GM06990 (cell line): ENCODE data around the gene BICD1.

Experiments used
- DNase-seq: peaks from one replicate; pipeline ENCODE4 v3.0.0-alpha.2; 2011; ENCODE audit not compliant: insufficient read length; ENCODE audit errors: extremely low read depth
- H3K27me3 ChIP-seq: replicated peaks from 2 replicates; pipeline ENCODE4 v1.6.0; 2011; ENCODE audit warnings: low read length; ENCODE audit not compliant: control insufficient read depth, insufficient read depth
- H3K36me3 ChIP-seq: 2 replicates; pipeline ENCODE4 v1.5.1; 2011; ENCODE audit warnings: low read length; ENCODE audit not compliant: control insufficient read depth, insufficient read depth
- H3K4me3 ChIP-seq: replicated peaks from 2 replicates; pipeline ENCODE4 v1.5.1; 2011; ENCODE audit warnings: low read depth, mild to moderate bottlenecking, control low read depth, low read length
- TF ChIP-seq, protein P1 (sequence below): IDR thresholded peaks from 2 replicates; pipeline ENCODE4 v1.5.1; 2011; ENCODE audit warnings: low read length, control low read depth, mild to moderate bottlenecking, inconsistent platforms; ENCODE audit not compliant: insufficient read depth, poor library complexity, severe bottlenecking

The BICD1 gene

DNA sequence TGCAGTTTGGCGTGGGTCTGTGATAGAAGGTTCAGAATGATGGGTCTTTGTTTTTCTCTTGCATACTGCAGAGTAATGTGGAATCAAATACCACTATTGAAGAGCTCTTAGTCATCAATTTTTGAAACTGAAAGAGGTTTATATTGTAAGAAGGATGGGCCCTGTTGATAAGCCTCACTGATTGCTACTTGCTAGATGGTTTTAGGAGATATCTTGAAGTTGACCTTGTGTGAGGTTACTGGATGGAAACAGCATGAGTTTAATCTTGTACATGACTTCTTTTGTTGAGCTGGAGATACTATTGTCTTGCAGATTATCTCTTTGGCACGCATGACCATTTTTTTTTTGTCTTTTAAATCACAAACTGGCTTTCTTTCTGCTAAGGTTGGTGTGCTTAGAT lies 13.8 kb downstream of the BICD1 start:
- H3K36me3 ChIP-seq, result no peaks in the 10 kb centered on the region
- DNase-seq, result no peak
- TF ChIP-seq, protein P1, sequence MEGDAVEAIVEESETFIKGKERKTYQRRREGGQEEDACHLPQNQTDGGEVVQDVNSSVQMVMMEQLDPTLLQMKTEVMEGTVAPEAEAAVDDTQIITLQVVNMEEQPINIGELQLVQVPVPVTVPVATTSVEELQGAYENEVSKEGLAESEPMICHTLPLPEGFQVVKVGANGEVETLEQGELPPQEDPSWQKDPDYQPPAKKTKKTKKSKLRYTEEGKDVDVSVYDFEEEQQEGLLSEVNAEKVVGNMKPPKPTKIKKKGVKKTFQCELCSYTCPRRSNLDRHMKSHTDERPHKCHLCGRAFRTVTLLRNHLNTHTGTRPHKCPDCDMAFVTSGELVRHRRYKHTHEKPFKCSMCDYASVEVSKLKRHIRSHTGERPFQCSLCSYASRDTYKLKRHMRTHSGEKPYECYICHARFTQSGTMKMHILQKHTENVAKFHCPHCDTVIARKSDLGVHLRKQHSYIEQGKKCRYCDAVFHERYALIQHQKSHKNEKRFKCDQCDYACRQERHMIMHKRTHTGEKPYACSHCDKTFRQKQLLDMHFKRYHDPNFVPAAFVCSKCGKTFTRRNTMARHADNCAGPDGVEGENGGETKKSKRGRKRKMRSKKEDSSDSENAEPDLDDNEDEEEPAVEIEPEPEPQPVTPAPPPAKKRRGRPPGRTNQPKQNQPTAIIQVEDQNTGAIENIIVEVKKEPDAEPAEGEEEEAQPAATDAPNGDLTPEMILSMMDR, result no peak
- no peaks in the 10 kb centered on the region for H3K27me3 ChIP-seq
- no peak overlapping the region for H3K4me3 ChIP-seq

DNA sequence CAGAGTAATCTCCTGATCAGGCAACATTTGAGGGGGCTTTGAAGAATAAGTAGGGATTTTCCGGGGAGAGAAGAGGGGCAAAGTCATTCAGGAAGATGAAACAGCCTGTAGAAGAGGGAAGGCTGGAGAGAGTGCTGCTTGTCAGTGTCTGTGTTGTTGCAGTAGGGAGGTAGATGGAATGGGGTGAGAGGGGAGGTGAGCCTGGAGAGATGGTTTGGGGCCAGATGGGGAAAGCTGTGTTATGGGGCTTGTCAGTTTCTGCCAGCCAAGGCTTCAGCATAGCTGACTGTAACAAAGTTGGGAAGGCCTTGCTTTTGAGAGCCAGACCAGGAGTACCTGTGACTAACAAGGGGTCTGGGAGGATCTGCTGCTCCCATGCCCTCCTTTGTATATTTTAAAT lies 18.0 kb downstream of the BICD1 start:
- no peaks in the 10 kb centered on the region for H3K27me3 ChIP-seq
- no peak overlapping the region for H3K4me3 ChIP-seq
- no peaks in the 10 kb centered on the region for H3K36me3 ChIP-seq
- TF ChIP-seq, protein P1, result no peak
- DNase-seq, result no peak

DNA sequence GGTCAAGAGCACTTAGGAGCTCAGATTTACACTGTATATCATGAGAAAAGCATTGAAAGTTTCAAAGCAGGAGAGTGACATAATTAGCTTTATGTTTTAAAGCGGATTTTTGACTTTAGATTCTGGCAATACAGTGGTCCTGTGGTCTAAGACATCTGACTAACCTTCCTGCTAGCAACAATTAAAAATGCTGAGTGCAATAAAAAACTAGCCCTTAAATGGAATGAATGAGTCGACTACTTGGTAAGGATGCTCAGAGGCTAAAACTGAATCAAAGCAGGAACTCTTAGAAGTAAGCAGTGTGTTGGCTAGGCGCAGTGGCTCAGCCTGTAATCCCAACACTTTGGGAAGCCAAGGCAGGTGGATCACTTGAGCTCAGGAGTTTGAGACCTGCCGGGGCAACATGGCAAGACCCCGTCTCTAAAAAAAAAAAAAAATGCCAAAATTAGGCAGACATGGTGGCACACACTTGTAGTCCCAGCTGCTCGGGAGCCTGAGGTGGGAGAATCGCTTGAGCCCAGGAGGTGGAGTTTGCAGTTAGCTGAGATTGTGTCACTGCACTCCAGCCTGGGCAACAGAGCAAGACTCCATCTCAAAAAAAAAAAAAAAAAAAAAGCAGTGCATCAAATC lies 18.9 kb downstream of the BICD1 start:
- no peak for DNase-seq
- no peak overlapping the region for H3K4me3 ChIP-seq
- no peaks in the 10 kb centered on the region for H3K36me3 ChIP-seq
- no peaks in the 10 kb centered on the region for H3K27me3 ChIP-seq
- TF ChIP-seq, protein P1, result no peak

DNA sequence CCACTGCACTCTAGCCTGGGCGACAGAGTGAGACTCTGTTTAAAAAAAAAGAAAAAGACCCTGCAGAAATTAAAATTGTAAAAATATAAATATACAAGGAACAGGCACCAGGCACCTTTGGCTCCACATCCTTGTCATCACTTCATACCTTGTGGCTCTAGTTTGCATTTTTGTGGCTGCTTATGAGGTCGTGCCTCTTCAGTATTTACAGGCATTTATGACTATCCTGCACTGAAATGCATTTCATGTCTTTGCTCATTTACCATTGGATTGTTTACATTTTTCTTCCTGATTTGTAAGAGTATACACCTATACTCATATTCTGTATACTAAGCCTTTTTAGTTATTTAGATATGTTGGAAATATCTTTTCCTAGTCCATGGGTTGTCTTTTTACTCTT lies 20.1 kb downstream of the BICD1 start:
- H3K4me3 ChIP-seq, result no peak overlapping the region
- H3K36me3 ChIP-seq, result no peaks in the 10 kb centered on the region
- no peak for DNase-seq
- H3K27me3 ChIP-seq, result no peaks in the 10 kb centered on the region
- TF ChIP-seq, protein P1, result no peak

DNA sequence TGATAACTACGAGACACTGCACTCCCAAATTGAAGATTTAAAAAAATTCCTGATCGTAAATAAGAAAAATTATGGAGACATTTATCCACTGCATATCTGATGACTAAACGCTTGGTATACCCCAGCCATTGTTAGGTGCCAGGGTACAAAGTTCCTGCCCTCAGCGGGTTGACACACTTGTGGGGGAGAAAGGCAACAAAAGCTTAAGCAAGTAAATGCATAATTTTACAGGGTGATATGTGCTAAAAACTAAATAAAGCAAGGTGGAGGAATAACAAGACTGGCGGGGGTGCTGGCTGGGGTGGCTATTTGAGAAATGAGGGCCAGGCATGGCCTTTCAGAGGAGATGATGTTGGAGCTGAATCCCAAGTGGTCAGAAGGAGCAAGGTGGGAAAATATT lies 25.0 kb downstream of the BICD1 start:
- no peaks in the 10 kb centered on the region for H3K36me3 ChIP-seq
- no peak for DNase-seq
- TF ChIP-seq, protein P1, result no peak
- H3K27me3 ChIP-seq, result no peaks in the 10 kb centered on the region
- no peak overlapping the region for H3K4me3 ChIP-seq
